ENCODE data around the gene HMGCR. TPM values are rescaled to one million over a fixed set of nuclear protein-coding genes. Genes with fewer than 3 reads are reported as not detected.
"Not testable (repeated sequence)": the region's sequence is repeated elsewhere in the genome, so short reads cannot be mapped to it uniquely, and the experiment has no call there.

Gene HMGCR
- total and polyA plus RNA-seq, 12 donors, result 1.9 to 16.3 (median 11.0) TPM

DNA sequence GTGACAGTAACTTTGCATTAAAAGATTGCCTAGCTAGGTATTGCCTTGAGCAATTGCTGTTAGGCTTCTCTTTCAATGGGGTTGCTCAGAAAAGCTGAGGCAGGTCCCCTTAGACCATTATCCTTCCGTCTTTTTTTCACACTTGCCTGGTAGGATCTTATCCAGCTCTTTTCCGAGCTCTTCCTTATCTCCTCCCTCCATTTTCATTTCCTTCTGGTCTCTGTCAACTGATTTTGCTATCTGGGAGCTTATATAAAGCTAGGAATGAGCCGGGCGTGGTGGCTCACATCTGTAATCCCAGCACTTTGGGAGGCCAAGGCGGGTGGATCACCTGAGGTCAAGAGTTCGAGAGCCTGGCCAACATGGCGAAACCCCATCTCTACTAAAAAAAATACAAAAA is 6.6 kb upstream of the HMGCR start:
- no peak overlapping the region for H3K27ac ChIP-seq
- DNase-seq (no peak), ATAC-seq (no peak)
- H3K4me1 ChIP-seq, result no peaks in the 10 kb centered on the region
- intact Hi-C loops (cut with DNase I), result loop anchor here in 5 of 10 donors (10.0 kb wide), 5 partner anchors 96 to 344 kb away; partner anchors contain the start of genes ANKRD31 (in 3 of the 5), CERT1 (in 2 of the 5), POLK (in 2 of the 5) and GCNT4 (in 1 of the 5)
- H3K4me3 ChIP-seq, result no peak overlapping the region
- H3K27me3 ChIP-seq, result no peaks in the 10 kb centered on the region
- TF ChIP-seq, protein P1, sequence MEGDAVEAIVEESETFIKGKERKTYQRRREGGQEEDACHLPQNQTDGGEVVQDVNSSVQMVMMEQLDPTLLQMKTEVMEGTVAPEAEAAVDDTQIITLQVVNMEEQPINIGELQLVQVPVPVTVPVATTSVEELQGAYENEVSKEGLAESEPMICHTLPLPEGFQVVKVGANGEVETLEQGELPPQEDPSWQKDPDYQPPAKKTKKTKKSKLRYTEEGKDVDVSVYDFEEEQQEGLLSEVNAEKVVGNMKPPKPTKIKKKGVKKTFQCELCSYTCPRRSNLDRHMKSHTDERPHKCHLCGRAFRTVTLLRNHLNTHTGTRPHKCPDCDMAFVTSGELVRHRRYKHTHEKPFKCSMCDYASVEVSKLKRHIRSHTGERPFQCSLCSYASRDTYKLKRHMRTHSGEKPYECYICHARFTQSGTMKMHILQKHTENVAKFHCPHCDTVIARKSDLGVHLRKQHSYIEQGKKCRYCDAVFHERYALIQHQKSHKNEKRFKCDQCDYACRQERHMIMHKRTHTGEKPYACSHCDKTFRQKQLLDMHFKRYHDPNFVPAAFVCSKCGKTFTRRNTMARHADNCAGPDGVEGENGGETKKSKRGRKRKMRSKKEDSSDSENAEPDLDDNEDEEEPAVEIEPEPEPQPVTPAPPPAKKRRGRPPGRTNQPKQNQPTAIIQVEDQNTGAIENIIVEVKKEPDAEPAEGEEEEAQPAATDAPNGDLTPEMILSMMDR (IDR thresholded peaks at IDR 0.05), result no peak
- WGBS, 2 donors, result 61 to 66% methylated on average over 7 of the region's 7 CpGs
- H3K9me3 ChIP-seq, result no peaks in the 10 kb centered on the region
- no peaks in the 10 kb centered on the region for H3K36me3 ChIP-seq

GRCh38 chr5:75331095-75332090 is 5.6 kb upstream of the HMGCR start:
- Histone ChIP-seq H3K27ac (no peak overlapping the region), H3K4me3 (no peak overlapping the region), H3K4me1 (peaks cover 0 to 8% (median 6%) of the 10 kb centered on the region in 9 donors), H3K27me3 (no peaks in the 10 kb centered on the region), H3K9me3 (no peaks in the 10 kb centered on the region), H3K36me3 (no peaks in the 10 kb centered on the region)
- intact Hi-C loops (cut with DNase I), result loop anchor here in 5 of 10 donors (10.0 kb wide), 5 partner anchors 97 to 343 kb away; partner anchors contain the start of genes ANKRD31 (in 3 of the 5), CERT1 (in 2 of the 5), POLK (in 2 of the 5) and GCNT4 (in 1 of the 5)
- DNase-seq (no peak), ATAC-seq (no peak)
- TF ChIP-seq, protein P1 (IDR thresholded peaks at IDR 0.05), result no peak
- WGBS, 2 donors, result 67 to 69% methylated on average over 4 of the region's 4 CpGs

- peaks cover 2 to 21% (median 16%) of the 10 kb centered on the region in 9 donors for H3K4me1 ChIP-seq
- not testable (repeated sequence) for H3K27me3 ChIP-seq, H3K36me3 ChIP-seq, DNase-seq, H3K4me3 ChIP-seq, H3K9me3 ChIP-seq, ATAC-seq, H3K27ac ChIP-seq
- intact Hi-C loops (cut with DNase I), result loop anchor here in 5 of 10 donors (10.0 kb wide), 5 partner anchors 99 to 341 kb away; partner anchors contain the start of genes ANKRD31 (in 3 of the 5), CERT1 (in 2 of the 5), POLK (in 2 of the 5) and GCNT4 (in 1 of the 5)
- 93 to 95% methylated on average over 18 to 23 of the region's 23 CpGs for WGBS, 2 donors
Measured at GRCh38 chr5:75333759-75334158, 3.3 kb upstream of the HMGCR start.

- DNase-seq, H3K27ac ChIP-seq, H3K9me3 ChIP-seq, H3K4me3 ChIP-seq, H3K36me3 ChIP-seq, H3K27me3 ChIP-seq, ATAC-seq: not testable (repeated sequence)
- intact Hi-C loops (cut with DNase I), result loop anchor here in 5 of 10 donors (10.0 kb wide), 5 partner anchors 100 to 340 kb away; partner anchors contain the start of genes ANKRD31 (in 3 of the 5), CERT1 (in 2 of the 5), POLK (in 2 of the 5) and GCNT4 (in 1 of the 5)
- 89 to 92% methylated on average over 8 to 9 of the region's 10 CpGs for WGBS, 2 donors
- H3K4me1 ChIP-seq, result peaks cover 2 to 24% (median 18%) of the 10 kb centered on the region in 9 donors
Measured at GRCh38 chr5:75334413-75334812, 2.6 kb upstream of the HMGCR start.

GRCh38 chr5:75335486-75335885 is 1.5 kb upstream of the HMGCR start:
- H3K27me3 ChIP-seq, result no peaks in the 10 kb centered on the region
- H3K36me3 ChIP-seq, result peaks cover 0 to under 1% (median 0%) of the 10 kb centered on the region in 9 donors
- H3K4me1 ChIP-seq, result peaks cover 2 to 24% (median 18%) of the 10 kb centered on the region in 9 donors
- ATAC-seq, result no peak
- H3K27ac ChIP-seq, result no peak overlapping the region
- TF ChIP-seq, protein P1 (IDR thresholded peaks at IDR 0.05), result no peak
- 78 to 88% methylated on average over 2 of the region's 2 CpGs for WGBS, 2 donors
- intact Hi-C loops (cut with DNase I), result loop anchor here in 5 of 10 donors (5.0 to 10.0 kb wide), 8 partner anchors 98 to 347 kb away; partner anchors contain the start of genes ANKRD31 (in 4 of the 5), CERT1 (in 2 of the 5), GCNT4 (in 2 of the 5) and POLK (in 2 of the 5)
- DNase-seq, result no peak
- no peak overlapping the region for H3K4me3 ChIP-seq
- H3K9me3 ChIP-seq, result no peaks in the 10 kb centered on the region

Data from heart right ventricle (tissue), 16 donors.